ENCODE data around the gene SRRM1.
A peak's percentile ranks its signal among the peaks of the same experiment; 100 is the strongest.
"Not testable (repeated sequence)": the region's sequence is repeated elsewhere in the genome, so short reads cannot be mapped to it uniquely, and the experiment has no call there.

The SRRM1 gene

DNA sequence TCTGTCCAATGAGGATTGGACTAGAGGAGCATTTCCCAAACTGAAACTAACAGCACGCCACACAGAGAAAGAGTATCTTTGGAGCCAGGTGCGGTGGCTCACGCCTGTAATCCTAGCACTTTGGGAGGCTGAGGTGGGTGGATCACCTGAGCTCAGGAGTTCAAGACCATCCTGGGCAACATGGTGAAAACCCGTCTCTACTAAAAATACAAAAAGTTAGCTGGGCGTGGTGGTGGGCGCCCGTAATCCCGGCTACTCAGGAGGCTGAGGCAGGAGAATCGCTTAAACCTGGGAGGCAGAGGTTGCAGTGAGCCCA, 62.9 kb downstream of the SRRM1 start:
- H3K27me3 ChIP-seq (ENCODE audit: control insufficient read depth, insufficient read depth, low read length); H3K36me3 ChIP-seq (ENCODE audit: control insufficient read depth, insufficient read depth, low read length); H3K4me3 ChIP-seq (ENCODE audit: low read depth, low read length); H3K9me3 ChIP-seq (ENCODE audit: control insufficient read depth, insufficient read depth, low read length); H3K9ac ChIP-seq (ENCODE audit: low read depth, low read length): not testable (repeated sequence)
- H3K27ac ChIP-seq (ENCODE audit: low read depth, low read length): peak overlapping the region; percentile 87
- peaks cover 14% of the 10 kb centered on the region for H3K4me1 ChIP-seq (ENCODE audit: control insufficient read depth, insufficient read depth, low read length)

DNA sequence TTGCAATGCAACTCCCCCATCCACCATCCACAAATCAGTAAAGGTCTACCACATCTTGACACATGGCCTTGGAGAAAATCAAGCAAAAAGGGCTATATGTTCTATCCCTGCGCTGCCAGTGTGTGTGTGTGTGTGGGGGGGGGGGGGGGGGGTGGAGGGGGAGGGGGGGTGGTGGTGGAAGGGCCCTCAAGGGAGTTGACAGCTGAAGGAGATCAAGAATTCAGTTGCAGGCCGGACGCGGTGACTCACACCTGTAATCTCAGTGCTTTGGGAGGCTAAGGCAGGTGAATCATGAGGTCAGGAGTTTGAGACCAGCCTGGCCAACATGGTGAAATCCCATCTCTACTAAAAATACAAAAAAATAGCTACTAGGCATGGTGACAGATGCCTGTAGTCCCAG, 64.6 kb downstream of the SRRM1 start:
- Histone ChIP-seq H3K4me1 (ENCODE audit: control insufficient read depth, insufficient read depth, low read length) (peaks cover 13% of the 10 kb centered on the region), H3K9me3 (ENCODE audit: control insufficient read depth, insufficient read depth, low read length) (no peaks in the 10 kb centered on the region), H3K27me3 (ENCODE audit: control insufficient read depth, insufficient read depth, low read length) (no peaks in the 10 kb centered on the region), H3K9ac (ENCODE audit: low read depth, low read length) (no peak overlapping the region), H3K27ac (ENCODE audit: low read depth, low read length) (no peak overlapping the region), H3K36me3 (ENCODE audit: control insufficient read depth, insufficient read depth, low read length) (no peaks in the 10 kb centered on the region), H3K4me3 (ENCODE audit: low read depth, low read length) (no peak overlapping the region)

DNA sequence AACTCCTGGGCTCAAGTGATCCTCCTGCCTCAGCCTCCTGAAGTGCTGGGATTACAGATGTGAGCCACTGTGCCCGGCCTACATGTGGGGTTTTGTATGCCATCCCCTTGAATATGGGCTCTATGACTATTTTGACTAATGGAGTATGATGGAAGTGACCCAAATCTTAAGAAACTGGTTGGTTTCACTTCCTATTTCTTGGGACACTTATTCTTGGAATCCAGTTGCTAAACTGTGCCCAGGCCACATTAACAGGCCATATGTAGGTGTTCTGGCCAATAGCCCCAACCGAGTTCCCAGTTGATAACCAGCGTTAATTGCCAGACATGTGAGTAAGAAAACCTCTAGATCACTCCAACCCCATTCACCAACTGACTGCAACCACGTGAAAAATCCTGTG, 65.8 kb downstream of the SRRM1 start:
- Histone ChIP-seq H3K9ac (ENCODE audit: low read depth, low read length) (no peak overlapping the region), H3K36me3 (ENCODE audit: control insufficient read depth, insufficient read depth, low read length) (no peaks in the 10 kb centered on the region), H3K27me3 (ENCODE audit: control insufficient read depth, insufficient read depth, low read length) (no peaks in the 10 kb centered on the region), H3K9me3 (ENCODE audit: control insufficient read depth, insufficient read depth, low read length) (no peaks in the 10 kb centered on the region), H3K4me1 (ENCODE audit: control insufficient read depth, insufficient read depth, low read length) (peaks cover 11% of the 10 kb centered on the region), H3K27ac (ENCODE audit: low read depth, low read length) (no peak overlapping the region), H3K4me3 (ENCODE audit: low read depth, low read length) (no peak overlapping the region)

DNA sequence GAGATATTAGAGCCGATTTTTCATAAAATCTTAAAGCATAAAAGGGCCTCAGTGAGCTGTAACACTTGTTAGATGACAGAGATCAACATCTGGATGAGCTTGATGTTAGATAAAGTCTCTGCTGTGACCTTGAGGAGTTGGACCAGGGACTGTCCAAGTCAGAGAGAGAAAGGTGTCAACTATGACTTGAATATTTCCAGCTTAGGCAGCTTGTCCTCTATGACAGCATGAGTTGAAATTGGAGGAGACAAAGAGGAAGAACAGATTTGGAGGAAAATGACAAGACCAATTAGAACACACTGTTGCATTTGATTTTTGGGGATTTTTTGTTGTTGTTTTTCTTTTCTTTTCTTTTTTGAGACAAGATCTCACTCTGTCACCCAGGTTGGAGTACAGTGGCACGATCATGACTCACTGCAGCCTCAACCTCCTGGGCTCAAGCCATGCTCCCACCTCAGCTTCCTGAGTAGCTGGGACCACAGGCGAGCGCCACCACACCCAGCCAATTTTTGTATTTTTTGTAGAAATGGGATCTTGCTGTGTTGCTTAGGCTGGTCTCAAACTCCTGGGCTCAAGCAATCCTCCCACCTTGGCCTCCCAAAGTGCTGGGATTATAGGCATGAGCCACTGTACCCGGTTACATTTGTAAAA, 66.8 kb downstream of the SRRM1 start:
- Histone ChIP-seq H3K9ac (ENCODE audit: low read depth, low read length) (no peak overlapping the region), H3K27me3 (ENCODE audit: control insufficient read depth, insufficient read depth, low read length) (no peaks in the 10 kb centered on the region), H3K4me3 (ENCODE audit: low read depth, low read length) (no peak overlapping the region), H3K4me1 (ENCODE audit: control insufficient read depth, insufficient read depth, low read length) (peaks cover 9% of the 10 kb centered on the region), H3K9me3 (ENCODE audit: control insufficient read depth, insufficient read depth, low read length) (no peaks in the 10 kb centered on the region), H3K27ac (ENCODE audit: low read depth, low read length) (no peak overlapping the region), H3K36me3 (ENCODE audit: control insufficient read depth, insufficient read depth, low read length) (no peaks in the 10 kb centered on the region)

DNA sequence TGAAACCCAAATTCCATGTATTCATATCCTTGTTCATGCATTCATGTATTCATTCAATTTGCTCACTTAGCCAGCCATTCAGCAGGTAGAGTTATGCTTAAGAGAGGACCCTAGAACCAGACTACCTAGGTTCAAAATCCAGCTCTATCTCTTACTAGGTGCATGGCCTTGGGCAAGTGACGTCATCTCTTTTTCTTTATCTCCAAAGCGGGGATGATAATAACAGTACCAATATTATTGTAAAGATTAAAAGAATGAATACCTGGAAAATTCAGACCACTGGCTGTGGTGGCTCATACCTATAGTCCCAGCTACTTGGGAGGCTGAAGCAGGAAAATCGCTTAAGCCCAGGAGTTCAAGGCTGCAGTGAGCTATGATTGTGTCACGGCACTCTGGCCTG, 68.2 kb downstream of the SRRM1 start:
- H3K27ac ChIP-seq (ENCODE audit: low read depth, low read length): no peak overlapping the region
- H3K9me3 ChIP-seq (ENCODE audit: control insufficient read depth, insufficient read depth, low read length): no peaks in the 10 kb centered on the region
- no peaks in the 10 kb centered on the region for H3K36me3 ChIP-seq (ENCODE audit: control insufficient read depth, insufficient read depth, low read length)
- H3K9ac ChIP-seq (ENCODE audit: low read depth, low read length): no peak overlapping the region
- no peaks in the 10 kb centered on the region for H3K4me1 ChIP-seq (ENCODE audit: control insufficient read depth, insufficient read depth, low read length)
- H3K27me3 ChIP-seq (ENCODE audit: control insufficient read depth, insufficient read depth, low read length): no peaks in the 10 kb centered on the region
- no peak overlapping the region for H3K4me3 ChIP-seq (ENCODE audit: low read depth, low read length)

DNA sequence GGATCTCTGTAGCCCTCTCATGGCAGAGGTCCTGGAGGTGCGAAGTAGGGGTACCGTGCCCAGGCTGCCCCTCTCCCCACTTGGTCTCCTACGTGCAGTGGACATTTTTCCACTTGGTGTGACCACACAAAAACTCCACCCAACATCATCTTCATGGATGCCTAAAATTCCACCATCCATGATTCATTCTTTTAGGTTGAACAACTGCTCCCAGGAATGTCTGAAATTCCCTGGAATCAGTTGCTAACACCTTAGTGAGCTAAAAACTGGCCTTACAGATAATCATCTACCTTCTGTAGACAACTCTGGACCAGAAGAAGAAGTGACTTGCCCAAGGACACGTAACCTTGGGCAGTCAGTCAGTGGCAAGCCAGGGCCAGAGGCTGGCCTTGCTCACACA, 70.1 kb downstream of the SRRM1 start:
- no peaks in the 10 kb centered on the region for H3K9me3 ChIP-seq (ENCODE audit: control insufficient read depth, insufficient read depth, low read length)
- H3K4me3 ChIP-seq (ENCODE audit: low read depth, low read length): no peak overlapping the region
- no peaks in the 10 kb centered on the region for H3K4me1 ChIP-seq (ENCODE audit: control insufficient read depth, insufficient read depth, low read length)
- H3K36me3 ChIP-seq (ENCODE audit: control insufficient read depth, insufficient read depth, low read length): no peaks in the 10 kb centered on the region
- H3K27ac ChIP-seq (ENCODE audit: low read depth, low read length): no peak overlapping the region
- no peak overlapping the region for H3K9ac ChIP-seq (ENCODE audit: low read depth, low read length)
- H3K27me3 ChIP-seq (ENCODE audit: control insufficient read depth, insufficient read depth, low read length): no peaks in the 10 kb centered on the region

DNA sequence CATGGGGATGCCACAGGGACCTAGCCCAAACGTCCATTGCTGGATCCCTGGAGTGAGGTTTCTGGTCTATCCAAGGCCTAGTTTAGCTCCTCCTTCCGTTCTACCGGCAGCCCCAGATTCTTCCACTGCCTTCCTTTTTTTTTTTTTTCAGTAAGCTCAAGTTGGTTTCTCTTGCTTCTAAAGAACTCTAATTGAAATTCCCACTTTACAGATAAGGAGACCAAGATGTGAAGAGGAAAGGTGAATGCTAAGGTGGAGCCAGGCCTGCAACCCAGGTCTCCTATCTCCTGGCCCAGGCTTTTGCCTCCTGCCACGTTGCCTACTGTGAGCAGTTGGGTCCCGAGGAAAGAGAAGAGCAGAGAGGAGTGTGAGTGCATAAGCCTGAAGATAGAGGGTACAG, 70.6 kb downstream of the SRRM1 start:
- Histone ChIP-seq H3K4me1 (ENCODE audit: control insufficient read depth, insufficient read depth, low read length) (no peaks in the 10 kb centered on the region), H3K27ac (ENCODE audit: low read depth, low read length) (no peak overlapping the region), H3K9me3 (ENCODE audit: control insufficient read depth, insufficient read depth, low read length) (no peaks in the 10 kb centered on the region), H3K27me3 (ENCODE audit: control insufficient read depth, insufficient read depth, low read length) (no peaks in the 10 kb centered on the region), H3K9ac (ENCODE audit: low read depth, low read length) (no peak overlapping the region), H3K36me3 (ENCODE audit: control insufficient read depth, insufficient read depth, low read length) (no peaks in the 10 kb centered on the region), H3K4me3 (ENCODE audit: low read depth, low read length) (no peak overlapping the region)

DNA sequence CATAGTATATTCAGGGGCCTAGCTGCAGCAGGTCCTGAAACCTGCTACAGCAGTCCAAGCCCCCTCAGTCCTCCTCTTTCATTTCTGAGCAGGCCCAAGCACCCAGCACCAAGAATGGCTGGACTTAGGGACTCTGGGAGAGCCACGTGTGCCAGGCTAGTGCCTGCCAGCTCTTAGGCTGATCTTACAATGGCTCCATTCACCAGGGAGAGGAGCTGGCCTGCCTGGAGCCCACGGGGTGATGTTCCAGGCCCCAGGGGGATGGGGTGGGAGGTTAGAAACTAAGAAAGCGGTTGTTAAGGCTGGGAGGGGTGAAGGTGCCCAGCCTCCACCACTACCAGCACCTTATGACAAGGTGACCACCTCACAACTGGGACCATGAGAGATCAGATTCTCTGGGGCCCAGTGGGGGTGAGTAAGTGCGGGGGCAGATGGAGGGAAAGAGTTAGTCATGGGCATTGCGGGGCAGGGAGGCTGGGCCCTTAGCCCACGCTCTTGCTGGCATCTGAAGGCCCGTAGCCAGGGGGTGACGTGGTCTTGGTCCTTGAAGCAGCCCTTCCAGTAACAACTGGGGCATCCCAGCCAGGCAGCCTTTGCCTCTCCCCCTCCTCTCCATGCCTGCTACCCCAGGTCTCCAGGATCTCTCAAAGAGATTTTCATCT, 71.9 kb downstream of the SRRM1 start:
- no peaks in the 10 kb centered on the region for H3K27me3 ChIP-seq (ENCODE audit: control insufficient read depth, insufficient read depth, low read length)
- no peaks in the 10 kb centered on the region for H3K9me3 ChIP-seq (ENCODE audit: control insufficient read depth, insufficient read depth, low read length)
- no peak overlapping the region for H3K27ac ChIP-seq (ENCODE audit: low read depth, low read length)
- no peak overlapping the region for H3K9ac ChIP-seq (ENCODE audit: low read depth, low read length)
- H3K4me1 ChIP-seq (ENCODE audit: control insufficient read depth, insufficient read depth, low read length): no peaks in the 10 kb centered on the region
- no peak overlapping the region for H3K4me3 ChIP-seq (ENCODE audit: low read depth, low read length)
- no peaks in the 10 kb centered on the region for H3K36me3 ChIP-seq (ENCODE audit: control insufficient read depth, insufficient read depth, low read length)

DNA sequence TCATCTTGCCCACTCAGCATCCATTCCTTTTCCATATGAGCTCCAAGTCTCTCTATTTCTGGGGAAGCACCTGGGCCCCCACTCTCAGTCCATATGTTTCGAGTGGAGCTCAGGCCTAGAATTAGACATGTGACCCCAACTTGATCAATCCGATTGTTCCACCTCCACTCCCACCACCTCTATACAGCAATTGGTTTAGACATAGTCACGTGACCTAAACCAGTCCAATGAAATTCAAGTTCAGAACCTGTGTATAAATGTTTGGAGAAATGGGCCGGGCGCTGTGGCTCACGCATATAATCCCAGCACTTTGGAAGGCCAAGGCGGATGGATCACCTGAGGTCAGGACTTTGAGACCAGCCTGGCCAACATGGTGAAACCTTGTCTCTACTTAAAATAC, 72.6 kb downstream of the SRRM1 start:
- no peaks in the 10 kb centered on the region for H3K4me1 ChIP-seq (ENCODE audit: control insufficient read depth, insufficient read depth, low read length)
- no peak overlapping the region for H3K4me3 ChIP-seq (ENCODE audit: low read depth, low read length)
- H3K9me3 ChIP-seq (ENCODE audit: control insufficient read depth, insufficient read depth, low read length): no peaks in the 10 kb centered on the region
- H3K9ac ChIP-seq (ENCODE audit: low read depth, low read length): no peak overlapping the region
- H3K36me3 ChIP-seq (ENCODE audit: control insufficient read depth, insufficient read depth, low read length): no peaks in the 10 kb centered on the region
- no peaks in the 10 kb centered on the region for H3K27me3 ChIP-seq (ENCODE audit: control insufficient read depth, insufficient read depth, low read length)
- no peak overlapping the region for H3K27ac ChIP-seq (ENCODE audit: low read depth, low read length)

DNA sequence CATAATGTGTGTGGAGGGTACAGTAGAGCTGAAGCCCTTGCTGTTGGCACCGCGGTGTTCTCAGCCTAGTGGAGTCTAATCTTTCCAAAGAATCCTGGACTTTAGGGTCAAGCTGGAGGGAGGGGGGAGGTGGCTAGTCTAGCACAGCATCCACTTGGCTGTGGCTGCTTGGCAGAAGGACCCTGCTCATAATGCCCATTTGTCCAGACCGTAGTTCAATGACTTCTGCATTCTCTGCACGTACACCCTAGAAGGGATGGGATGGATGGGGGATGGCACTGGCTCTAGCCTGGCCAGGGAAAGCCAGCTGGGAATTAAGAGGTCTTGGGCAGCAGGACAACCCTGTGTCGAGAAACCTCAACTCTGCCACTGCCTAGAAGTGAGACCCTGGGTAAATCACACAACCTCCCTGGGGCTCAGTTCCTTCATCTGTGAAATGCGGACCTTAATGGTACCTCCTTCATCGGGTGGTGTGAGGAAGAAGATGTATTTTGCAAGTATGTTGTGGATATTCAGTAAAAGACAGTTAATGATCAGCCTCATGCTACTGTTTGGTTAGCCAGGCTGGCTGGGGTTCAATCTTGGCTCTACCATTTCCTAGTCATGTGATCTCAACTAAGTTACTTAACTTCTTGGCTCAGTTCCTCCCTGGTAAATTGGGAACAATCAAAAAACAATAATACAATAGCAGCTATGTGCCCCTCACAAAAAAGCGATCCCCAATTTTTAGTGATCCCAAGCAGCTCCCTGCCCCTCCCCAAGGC, 75.0 kb downstream of the SRRM1 start:
- H3K36me3 ChIP-seq (ENCODE audit: control insufficient read depth, insufficient read depth, low read length): no peaks in the 10 kb centered on the region
- H3K9ac ChIP-seq (ENCODE audit: low read depth, low read length): no peak overlapping the region
- no peak overlapping the region for H3K27ac ChIP-seq (ENCODE audit: low read depth, low read length)
- H3K4me3 ChIP-seq (ENCODE audit: low read depth, low read length): no peak overlapping the region
- no peaks in the 10 kb centered on the region for H3K4me1 ChIP-seq (ENCODE audit: control insufficient read depth, insufficient read depth, low read length)
- H3K9me3 ChIP-seq (ENCODE audit: control insufficient read depth, insufficient read depth, low read length): no peaks in the 10 kb centered on the region
- no peaks in the 10 kb centered on the region for H3K27me3 ChIP-seq (ENCODE audit: control insufficient read depth, insufficient read depth, low read length)

DNA sequence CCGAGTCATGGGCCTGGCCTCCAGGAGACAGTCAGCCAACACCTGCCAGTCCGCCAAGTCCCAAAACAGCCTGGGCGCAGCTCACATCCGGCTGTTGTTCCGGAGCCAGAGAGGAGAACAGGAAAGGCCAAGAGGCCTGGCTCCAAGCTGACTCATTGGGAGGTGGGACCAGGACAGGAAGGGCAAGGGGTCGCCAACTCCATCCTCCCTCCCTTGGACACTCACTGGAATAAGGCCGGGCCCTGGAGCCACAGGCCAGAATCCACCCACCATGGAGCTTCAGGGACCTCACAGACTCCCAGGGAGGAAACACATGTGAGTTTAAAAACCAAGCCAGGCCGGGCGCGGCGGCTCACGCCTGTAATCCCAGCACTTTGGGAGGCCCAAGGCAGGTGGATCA, 77.0 kb downstream of the SRRM1 start:
- H3K27ac ChIP-seq (ENCODE audit: low read depth, low read length): no peak overlapping the region
- no peak overlapping the region for H3K4me3 ChIP-seq (ENCODE audit: low read depth, low read length)
- H3K4me1 ChIP-seq (ENCODE audit: control insufficient read depth, insufficient read depth, low read length): peaks cover 10% of the 10 kb centered on the region
- no peaks in the 10 kb centered on the region for H3K36me3 ChIP-seq (ENCODE audit: control insufficient read depth, insufficient read depth, low read length)
- H3K27me3 ChIP-seq (ENCODE audit: control insufficient read depth, insufficient read depth, low read length): no peaks in the 10 kb centered on the region
- H3K9ac ChIP-seq (ENCODE audit: low read depth, low read length): no peak overlapping the region
- no peaks in the 10 kb centered on the region for H3K9me3 ChIP-seq (ENCODE audit: control insufficient read depth, insufficient read depth, low read length)

Data from HUES48 (cell line).